ENCODE data around the gene MARCO.

Gene MARCO, protein sequence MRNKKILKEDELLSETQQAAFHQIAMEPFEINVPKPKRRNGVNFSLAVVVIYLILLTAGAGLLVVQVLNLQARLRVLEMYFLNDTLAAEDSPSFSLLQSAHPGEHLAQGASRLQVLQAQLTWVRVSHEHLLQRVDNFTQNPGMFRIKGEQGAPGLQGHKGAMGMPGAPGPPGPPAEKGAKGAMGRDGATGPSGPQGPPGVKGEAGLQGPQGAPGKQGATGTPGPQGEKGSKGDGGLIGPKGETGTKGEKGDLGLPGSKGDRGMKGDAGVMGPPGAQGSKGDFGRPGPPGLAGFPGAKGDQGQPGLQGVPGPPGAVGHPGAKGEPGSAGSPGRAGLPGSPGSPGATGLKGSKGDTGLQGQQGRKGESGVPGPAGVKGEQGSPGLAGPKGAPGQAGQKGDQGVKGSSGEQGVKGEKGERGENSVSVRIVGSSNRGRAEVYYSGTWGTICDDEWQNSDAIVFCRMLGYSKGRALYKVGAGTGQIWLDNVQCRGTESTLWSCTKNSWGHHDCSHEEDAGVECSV

DNA sequence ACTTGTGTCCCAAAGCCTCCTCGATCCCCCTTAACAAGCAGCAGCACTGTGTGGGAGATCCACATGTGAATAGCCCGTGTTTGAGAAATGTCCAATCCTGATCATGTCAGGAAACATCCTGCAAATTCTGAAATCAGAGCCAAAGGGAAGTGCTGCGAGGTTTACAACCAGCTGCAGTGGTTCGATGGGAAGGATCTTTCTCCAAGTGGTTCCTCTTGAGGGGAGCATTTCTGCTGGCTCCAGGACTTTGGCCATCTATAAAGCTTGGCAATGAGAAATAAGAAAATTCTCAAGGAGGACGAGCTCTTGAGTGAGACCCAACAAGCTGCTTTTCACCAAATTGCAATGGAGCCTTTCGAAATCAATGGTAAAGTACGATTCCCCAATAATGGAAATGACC, at the start of gene MARCO:
TSS of gene MARCO (plus strand) at position 164 of the 400 bp plus-strand sequence. CDS start at position 271, 107 bp downstream.
- DNase-seq, result no peak

DNA sequence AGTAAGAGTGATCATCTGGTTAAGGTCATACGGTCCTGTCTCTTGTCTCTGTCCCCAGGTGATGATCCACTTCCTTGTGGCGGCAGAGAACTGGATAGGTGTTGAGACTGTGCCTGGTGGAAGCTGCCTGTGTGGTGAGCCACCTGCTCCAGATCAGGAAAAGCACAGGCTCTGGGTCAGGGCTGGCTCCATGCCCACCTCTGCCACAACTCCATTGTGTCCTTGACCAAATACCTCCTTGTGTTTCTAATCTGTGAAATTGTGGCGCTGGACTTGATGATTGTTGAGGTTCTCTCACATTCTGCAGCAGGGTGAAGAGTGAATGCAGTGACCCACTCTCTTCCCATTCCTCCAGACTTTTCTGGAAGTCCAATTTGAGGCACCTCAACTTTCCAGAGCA, 48.9 kb upstream of the MARCO start:
- DNase-seq, result no peak

DNA sequence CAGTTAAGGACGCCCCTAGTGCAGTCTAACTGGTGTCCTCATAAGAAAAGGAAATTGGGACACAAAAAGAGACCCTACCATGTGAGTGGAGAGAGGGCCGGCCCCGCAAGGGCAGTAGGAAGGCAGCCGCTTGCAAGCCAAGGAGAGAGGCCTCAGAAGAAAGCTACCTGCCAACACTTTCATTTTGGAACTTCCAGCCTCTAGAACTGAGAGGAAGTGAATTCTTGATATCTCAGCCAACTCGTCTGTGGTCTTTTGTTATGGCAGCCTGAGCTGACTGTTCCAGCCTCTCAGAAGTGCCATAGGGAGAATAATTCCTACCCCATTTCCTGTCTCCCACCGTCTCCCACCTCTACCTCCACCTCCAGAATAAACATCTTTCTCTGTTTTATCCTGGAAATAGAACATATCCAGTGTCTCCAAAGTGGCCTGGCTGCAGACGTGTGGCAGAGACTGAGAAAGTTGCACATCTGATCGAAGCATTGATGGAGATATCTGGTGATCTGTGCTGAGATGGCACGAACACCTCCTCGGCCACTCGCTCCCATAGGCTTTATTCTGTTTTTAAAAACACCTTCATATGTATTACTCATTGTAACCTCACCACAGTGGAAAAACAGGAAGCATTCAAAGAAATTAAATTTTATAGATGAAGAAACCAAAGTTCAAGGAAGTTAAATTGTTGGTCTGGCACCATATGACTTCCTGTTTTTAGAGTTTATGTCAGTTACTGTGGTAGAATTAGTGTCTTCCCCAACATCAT, 39.5 kb upstream of the MARCO start:
- no peak for DNase-seq

DNA sequence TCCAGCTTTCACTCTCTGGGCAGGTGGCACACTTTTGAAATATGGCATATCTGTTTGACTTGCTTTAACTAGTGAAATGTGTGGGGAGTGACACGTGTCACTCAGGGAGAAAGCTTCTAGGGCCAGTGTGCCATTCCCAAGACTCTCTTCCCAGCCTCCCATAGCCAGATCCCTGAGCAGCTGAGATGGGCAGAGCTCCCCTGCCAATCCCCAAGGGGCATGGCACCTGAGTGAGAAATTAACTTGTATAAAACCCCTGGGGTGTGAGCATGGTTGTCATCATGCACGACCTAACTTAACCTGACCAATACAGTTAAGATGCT, 39.0 kb upstream of the MARCO start:
- no peak for DNase-seq

DNA sequence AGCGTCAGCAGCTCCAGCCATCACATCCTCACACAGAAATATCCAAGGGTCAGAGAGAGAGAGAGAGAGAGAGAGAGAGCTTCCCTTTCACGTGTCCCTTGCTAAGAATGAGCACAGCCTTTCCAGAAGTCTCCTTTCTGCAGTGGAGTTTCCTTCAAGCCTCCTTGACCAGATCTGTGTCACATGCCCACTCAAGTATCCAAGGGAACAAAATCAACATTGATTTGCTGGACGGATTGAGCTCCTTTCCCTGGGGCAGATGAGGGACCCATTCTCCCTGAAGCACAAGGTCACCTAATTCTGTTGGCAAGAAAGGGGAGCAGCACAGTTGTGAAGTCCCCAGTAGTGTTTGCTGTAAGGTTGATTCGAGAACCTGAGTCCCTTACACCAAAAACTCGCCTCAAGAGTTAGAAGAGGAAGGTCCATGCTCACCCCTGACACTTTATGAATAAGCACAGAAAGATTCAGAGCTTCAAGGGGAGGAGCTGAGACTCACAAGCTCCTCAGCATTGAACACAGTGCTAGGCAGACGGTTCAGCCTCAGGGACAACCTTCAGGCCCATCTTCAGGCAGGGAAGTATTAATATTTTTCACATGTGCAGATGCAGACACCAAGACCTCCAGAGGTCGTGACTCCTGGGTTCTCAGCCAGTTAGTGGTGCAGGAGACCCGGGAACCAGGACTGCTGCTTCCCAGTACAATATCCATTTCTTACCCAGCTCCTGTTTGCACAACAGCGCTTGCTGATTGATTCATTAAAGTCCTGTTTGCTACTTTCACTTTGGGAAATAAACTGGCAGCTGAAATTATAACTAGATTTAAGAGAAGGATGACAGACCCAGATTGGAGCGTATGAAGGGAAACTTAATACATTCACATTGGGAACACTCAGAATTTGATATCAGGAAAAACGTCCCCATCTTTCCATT, 38.2 kb upstream of the MARCO start:
- no peak for DNase-seq

DNA sequence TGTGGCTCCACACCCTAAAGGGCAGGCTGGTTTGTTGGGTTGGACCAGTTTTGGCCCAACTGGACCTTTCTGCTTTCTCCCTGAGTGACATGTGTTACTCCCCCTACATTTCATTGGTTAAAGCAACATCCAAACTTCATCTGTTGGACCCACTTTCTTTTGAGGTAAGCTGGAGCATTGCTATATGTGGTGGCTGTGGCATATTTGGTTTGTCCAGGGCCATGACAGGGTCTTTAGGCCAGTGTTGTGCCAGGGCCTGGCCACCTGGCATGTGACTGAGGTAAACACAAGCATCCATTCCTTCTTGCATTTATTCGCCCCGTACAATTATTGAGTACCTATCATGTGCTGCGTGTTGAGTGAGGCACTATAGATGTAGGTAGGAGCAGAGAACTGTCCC, 36.8 kb upstream of the MARCO start:
- no peak for DNase-seq

DNA sequence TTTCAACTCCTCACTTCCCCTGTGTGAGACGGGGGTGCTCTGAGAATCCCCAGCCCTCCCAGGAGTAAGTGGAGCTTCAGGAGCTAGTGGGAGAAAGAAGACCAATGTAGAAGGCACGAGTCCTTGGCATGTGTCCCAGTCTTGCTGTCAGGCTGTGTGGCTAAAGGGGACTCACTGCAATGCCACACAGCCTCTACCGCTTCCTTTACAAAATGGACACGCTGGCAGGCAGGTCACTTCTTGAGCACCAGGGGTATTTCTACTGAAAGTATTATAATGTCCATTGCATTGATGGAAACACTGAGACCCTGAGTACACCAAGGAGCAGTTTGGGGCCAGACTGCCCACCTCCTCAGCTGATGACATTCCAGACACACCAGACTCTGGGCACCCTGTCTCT, 35.8 kb upstream of the MARCO start:
- no peak for DNase-seq

DNA sequence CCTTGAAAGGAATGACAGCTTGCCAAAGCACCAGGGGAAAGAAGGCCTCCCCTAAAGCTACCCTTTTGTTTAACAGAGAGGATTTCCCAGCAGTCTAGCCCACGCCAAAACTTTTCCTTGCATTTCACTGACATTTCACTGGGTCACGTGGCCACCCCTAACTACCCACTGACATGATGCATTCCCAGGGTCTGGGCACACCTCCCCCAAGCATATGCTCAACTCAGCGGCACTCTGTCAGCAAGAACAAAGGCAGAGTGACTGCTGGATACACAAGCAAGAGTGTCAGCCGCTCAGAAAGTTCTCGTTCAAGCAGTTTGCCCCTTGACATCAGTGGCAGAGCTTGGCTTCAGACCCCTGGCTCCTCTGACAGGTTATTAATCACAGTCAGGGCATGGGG, 34.2 kb upstream of the MARCO start:
- no peak for DNase-seq

DNA sequence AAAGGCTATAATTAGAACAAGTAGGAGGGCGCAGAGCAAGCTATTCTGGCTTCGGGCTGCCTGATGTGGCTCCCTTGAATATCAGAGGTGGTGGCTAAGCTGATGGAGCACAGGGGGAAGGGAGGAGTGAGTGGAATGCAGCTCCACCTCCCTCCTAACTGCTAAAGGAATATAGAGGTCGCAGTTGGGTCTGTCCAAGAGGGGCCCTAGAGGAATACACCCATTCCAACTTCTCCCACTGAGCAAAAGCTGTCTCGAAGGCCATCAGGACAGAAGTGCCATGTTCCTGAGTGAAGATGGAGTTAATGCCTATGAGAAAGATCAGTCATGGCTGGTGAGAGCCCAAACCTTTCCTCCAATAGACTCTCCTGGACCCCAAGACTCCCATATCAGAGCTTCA, 32.8 kb upstream of the MARCO start:
- DNase-seq, result no peak

DNA sequence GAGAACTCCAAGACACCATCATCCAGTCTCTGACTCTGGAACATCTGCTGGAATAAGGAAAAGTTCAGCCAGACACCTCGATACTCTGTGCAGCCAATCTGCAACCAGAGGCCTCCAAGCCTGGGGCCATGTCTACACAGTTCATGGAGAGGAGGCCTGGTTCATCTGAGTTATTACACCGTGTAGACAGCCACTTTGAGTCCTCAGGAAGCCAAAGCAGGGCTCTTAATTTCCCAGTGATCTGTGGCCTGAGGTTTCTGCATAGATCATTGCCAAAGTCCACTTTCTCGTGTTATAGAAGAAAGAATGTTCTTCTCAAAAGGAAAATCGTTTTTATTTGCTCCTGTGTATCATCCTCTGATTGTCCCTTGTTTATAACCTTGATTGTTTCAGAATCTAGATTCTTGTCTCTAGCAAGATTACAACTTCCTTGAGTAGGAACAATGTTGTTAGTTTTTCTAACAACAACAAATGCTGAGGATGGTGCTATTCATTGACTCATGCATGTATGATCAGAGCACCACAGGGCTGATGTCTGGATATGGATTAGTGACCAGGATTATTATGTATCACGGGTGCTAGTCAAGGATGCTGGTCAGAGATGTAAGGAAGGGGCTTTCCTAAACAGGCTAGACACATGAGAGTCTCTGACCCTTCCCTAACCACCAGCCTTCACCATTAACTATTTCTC, 30.7 kb upstream of the MARCO start:
- DNase-seq, result no peak

DNA sequence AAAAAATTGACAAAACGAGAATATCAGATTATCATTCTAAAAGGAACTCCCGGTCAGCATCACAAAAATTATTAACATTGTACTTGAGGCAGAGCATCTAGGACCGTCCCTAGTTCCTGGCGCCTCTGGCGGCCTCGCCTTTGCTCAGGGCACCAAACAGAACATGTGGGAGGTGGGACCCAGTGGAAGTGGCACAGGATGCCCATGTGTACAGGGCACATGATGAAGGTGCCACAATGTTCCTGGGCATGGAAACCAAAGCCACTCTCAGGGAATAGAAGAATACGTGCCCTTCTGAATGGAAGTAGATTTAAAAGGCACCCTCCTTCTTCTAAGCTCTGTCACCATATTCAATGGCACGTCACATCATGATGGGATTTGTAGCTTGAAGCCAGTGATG, 30.1 kb upstream of the MARCO start:
- DNase-seq, result no peak

DNA sequence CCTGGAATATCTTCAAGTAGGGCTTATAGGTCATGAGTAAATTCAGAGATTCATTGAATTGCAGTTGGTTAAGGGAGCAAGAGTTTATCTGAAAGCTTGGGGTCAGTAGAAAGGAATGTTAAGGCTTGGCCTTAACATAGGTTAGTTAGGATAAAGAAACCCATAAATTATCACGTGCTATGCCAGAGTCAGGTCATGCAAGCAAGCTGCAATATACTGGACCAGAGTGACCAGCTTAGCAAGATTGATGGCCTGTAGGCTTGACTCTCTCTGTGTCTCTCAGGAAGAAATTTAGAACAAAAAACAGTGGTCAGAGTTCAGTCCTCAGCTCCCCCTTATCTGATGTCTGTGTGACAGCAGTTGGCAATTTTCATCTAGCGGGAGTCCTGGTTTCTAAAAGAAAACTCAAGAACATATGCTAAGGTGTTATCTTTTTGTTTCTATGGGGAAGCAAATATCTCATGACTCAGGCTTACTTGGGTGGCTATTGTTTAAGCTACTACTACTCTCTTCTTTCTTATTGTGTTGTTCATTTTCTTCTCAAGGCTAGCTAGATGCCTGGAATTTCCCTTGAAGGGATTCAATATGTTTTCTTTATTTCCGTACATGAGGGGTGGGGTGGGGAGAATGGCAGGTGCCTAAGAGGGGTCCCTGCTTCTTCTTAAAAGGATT, 28.7 kb upstream of the MARCO start:
- DNase-seq, result no peak

DNA sequence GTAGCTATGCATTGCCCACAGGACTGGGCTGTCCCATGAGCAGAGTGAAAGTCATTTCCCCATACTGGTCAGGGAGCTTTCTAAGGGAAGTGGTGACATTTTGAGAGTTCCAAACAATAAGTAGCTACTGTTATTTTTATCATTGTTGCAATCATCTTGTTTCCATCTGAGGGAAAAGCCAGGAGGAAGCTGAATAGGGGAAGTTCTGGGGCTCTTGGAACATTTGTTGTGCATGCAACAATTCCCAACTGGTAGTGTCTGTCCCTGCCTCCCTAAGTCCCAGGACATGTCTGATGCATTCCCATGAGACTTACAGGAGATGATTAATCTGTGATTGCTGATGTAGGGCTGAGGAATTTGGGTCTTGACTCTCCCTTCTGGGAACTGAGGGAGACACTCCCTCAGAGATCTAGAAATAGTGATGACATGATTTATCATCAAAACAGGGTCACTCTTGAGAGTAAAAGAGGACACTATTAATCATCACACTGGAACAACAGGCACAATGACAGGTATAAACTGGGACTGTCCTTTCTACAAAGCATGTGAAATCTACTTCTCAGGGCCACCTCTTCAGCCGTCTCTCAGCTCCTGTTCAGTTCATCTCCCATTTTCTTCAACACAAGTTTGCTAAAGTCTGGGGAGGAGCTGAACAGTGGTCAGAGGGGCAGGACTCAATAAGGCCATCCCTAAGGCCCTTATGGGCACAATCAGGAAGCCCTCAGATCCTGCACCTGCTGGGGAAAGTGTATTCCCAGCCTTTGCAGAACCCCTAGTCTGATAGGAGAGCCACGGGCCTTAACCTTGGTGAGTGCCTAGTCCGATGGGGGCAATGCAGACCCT, 28.0 kb upstream of the MARCO start:
- DNase-seq, result no peak

DNA sequence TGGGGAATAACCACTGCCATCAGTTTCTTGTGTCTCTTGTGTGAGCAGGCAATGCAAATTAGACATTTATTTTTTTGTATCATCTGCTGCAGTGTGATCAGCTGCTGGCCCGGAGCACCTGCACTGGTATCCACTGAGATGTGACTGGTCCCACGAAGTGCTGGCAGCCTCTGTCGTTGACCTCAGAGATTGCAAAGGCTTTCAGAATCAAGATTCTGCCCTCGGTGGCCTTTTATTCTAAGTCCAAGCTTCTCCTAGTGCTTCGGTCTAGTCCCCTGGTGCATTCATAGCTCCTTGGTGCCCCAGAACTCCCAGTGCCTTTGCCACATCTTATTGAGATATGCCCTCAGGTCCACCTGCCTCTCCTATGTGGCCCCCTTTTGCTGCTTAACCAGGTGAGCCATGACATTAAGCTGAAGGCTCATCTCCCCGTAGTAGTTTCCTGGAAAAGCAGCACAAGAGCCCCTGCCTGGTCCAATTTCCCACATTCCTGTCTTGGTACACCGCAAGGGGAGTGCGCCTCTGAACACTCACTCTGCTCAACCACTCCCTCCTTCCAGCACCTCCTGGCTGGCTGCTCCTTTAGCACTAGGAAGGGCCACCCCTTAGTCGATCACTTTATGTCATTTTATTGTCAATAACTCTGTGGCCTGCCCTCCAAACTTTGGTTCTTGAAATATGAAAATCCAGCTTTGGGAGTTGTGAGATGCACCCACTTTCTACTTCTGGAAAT, 27.1 kb upstream of the MARCO start:
- no peak for DNase-seq

DNA sequence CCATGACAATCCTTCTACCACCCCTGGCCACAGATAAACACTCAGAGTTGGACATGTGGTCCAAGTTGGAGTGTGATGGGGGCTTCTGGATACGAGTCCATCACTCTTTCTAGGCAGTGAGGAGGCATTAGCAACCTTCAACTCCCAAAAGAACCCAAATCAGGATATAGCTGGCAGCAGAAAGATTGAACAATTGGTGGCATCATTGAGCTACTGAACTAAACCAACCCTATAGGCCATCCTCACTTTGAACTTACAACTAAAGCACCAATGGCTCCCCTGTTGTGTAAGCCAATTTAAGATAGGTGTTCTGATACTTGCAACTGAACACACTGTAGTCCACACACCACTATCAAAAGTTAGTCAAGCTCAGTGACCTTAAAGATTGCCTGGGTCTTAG, 24.0 kb upstream of the MARCO start:
- DNase-seq, result no peak

DNA sequence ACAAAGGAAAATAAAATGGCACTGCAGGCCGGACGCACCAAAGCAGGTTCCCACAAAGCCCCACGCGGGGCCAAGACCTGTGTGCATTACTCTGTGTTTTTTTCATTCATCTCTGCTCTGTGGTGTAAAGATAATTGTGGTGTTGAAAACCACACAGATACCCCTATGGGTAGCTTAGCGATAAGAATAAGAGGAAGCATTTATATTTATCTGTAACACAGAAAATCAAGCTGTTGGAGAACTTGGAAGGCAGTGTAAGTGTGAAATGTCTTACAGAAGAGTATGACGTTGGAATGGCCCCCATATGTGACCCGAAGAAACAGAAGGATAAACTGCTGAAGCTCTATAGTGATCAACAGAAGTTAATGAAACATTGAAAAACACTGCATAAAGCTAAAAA, 20.3 kb upstream of the MARCO start:
- no peak for DNase-seq

DNA sequence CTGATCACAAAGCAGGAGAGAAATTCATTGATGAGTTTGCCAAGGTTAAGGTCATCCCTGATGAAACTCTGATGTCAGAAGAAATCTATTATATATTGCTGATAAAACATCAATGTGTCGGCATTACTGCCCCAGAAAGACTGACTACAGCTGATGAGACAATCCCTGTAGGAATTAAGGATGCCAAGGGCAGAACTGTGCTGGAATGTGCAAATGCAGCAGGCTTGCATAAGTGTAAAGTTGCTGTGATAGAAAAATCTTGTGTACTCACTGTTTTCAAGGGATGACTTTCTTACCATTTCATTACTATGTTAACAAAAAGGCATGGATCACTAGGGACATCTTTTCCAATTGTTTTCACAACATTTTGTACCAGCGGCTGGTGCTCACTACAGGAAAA, 19.7 kb upstream of the MARCO start:
- DNase-seq, result no peak

DNA sequence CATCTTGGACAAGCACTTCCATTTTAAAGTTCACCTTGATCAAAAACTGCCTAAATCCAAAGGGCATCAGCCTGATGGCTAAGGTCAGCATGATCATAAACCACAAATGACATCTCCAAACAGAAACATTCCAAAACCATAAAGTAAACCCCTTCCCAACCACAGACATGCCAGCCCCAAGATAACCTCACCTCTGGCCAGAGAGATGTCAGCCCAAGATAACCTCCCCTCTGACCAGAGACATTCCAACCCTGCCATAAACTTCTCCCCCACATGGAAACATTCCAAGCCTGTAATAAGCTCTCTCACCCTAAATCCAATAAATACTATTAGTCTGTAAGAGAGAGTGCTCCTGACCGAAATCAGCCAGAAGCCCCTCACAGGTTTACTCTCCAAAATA, 18.6 kb upstream of the MARCO start:
- DNase-seq, result no peak

DNA sequence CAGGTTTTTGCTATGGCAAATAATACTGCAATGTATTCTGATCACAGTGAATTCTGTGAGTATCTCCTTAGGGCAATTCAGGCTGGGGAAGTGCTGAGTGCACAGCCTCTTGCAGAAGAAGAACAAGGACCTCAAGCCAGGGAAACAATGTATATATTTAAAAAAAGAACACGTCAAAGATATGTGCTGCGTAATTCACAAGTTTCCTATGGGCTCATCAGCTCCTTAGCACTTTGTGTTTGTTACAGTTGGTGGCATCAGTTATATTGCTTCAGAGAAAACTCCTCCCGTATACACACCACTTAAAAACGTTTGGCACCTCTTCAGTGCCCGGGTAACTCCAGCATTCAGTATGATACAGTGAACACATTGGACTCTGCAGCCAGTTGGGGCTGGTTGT, 16.5 kb upstream of the MARCO start:
- DNase-seq, result no peak

Measured in amygdala (tissue), 56 donors.